ENCODE results near the gene BAG2.

The BAG2 gene

DNA sequence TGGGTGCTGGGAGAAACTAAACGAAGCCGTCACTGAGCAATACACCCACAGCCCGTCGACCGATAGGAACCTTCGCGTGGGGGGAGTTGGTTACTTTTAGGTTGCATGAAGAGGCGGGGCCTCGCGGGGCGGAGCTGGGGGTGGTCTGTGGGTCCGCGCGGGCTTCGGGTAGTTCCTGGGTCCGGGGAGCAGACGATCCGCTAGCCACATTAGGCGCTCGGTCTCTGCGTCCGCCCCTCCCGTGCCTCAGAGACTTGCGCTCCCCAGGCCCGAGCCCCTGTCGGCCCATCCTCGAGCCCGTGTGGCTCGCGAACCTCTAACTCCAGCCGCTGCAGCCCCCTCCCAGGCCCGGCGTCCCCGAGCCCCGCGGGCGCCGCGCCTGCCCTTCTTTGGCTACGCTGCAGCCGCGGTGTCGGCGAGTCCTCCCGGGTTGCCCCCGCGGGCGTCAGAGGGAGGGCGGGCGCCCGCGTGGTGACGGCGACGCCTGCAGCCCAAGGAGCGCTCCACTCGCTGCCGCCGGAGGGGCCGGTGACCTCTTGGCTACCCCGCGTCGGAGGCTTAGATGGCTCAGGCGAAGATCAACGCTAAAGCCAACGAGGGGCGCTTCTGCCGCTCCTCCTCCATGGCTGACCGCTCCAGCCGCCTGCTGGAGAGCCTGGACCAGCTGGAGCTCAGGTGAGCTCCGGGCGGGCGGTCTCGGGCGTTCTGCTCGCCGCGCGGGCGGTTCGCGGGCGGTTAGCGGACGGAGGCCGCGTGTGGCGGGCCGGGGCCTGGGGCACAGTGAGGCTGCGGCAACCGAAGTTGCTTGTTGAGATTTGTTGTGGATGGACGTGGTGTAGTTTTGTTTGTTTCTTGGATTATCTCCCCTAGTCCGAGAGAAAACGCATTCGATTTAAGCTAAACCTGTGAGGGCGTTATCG is at the start of gene BAG2:
BAG2 (plus strand) TSS at position 191 of the 920 bp plus-strand sequence; CDS start at position 563, 372 bp downstream.
- DNase-seq, result peak; percentile 84

DNA sequence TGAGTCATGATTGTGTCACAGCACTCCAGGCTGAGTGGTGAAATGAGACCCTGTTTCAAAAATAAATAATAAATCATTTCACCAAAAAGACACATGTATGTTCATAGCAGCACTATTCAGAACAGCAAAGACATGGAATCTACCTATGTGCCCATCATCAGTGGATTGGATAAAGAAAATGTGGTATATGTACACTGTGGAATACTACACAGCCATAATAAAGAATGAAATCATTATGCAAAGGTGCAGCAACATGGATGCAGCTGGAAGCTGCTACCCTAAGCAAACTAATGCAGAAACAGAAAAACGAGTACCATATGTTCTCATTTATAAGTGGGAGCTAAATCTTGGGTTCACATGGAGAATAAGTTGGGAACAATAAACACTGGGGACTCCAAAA is 49.0 kb upstream of the BAG2 start:
- DNase-seq, result no peak

DNA sequence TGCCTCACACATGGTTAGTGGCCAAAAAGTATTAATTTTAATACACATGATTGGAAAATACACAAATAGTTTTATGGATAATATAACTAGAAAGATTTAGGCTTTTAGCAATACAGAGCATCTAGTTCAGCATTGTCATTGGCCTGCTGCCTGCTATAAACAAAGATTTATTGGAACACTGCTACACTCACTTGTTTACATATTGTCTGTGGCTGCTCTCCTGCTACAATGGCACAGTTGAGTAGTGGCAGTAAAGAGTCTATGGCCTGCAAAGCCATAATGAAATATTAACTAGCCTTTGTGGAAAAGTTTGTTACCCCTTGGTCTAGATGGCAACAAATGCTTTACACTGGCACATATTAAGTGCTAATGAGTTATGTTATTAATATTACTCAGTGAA is 44.4 kb upstream of the BAG2 start:
- DNase-seq, result no peak

DNA sequence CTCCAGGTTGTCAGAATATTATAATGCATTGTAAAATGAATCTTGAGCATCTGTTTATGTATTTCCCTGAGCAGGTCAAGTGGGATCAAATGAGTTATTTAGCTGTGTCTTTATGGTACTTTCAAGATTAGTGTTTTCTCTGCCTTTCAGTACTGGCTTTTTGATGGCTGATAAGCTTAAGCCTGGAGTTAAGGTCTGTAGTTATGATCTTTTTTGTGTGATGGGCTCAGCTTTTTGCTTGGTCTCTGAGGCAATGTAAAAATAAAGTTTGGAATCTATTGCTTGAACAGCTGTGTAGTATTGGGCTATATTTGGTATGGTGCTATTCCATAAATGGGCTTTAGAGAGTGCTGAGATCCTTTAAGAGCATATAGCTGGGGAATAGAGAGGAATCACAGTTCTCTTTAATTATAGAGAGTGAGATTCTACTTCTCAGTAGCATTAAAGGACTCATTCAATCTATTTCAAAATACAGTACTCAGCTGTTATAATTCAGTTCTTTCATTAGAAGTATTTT is 41.4 kb upstream of the BAG2 start:
- DNase-seq, result no peak

DNA sequence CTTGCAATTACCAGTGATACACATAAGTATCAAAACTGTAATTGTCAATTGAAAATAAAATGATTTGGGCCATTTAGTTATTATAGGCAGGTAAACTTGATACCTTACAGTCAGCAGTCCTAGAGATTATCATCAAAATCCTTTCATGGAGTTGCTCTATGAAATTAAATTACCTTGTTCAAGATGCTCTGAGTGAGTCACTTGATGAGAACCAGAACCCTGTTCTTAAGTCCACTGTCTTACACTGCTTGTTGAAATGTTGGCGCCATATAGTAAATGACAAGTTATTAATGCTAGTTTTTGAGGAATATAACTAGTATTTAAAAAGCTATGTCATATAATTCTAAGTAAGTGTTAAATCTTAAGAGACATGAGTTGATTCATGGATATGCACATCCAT is 37.2 kb upstream of the BAG2 start:
- no peak for DNase-seq

DNA sequence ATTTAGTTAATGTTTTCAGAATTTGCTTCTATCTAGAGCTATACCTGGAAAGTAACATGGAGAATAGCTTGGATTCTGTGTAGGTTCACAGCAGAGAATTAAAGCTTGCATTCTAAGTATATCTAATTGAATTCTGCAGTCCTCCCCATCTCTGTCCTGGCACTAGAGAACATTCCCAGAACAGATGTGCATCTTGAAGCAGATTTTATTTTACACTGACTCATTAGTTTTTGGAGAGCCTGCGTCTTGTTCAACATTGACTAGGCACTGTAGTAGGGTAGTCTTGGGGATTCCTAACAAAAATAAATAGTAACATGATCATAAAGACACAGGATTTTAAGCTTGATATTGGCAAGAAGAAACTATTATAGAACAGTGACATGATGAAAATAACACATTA is 36.2 kb upstream of the BAG2 start:
- no peak for DNase-seq

DNA sequence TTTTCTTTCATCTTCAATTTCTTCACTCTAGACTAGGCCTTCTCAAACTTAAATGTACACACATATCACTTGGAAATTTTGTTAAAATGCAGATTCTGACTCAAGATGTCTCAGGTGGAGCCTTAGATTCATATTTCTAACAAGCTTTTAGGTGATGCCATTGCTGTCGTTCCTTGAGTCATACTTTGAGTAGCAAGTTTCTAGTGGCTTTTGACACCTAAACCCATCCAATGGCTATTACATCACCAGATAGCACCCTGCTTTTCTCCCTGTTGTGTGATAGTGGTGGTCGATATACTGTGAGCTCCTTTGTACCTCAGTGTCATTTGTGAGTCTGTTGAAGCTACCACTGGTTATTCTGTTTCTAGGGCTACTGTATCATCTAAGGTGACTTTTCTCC is 34.8 kb upstream of the BAG2 start:
- DNase-seq, result no peak

DNA sequence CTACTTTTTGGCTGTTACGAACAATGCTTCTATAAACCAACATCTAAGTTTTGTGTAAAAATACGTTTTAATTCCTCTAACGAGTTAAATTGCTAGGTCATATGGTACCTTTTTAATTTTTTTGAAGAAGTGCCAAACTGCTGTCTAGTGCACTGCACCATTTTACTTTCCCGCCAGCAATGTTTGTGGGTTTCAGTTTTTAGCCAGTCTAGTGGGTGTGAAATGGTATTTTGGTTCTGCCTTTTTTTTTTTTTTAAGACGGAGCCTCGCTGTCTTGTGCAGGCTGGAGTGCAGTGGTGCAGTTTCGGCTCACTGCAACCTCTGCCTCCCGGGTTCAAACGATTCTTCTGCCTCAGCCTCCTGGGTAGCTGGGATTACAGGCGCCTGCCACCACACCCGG is 34.1 kb upstream of the BAG2 start:
- no peak for DNase-seq

DNA sequence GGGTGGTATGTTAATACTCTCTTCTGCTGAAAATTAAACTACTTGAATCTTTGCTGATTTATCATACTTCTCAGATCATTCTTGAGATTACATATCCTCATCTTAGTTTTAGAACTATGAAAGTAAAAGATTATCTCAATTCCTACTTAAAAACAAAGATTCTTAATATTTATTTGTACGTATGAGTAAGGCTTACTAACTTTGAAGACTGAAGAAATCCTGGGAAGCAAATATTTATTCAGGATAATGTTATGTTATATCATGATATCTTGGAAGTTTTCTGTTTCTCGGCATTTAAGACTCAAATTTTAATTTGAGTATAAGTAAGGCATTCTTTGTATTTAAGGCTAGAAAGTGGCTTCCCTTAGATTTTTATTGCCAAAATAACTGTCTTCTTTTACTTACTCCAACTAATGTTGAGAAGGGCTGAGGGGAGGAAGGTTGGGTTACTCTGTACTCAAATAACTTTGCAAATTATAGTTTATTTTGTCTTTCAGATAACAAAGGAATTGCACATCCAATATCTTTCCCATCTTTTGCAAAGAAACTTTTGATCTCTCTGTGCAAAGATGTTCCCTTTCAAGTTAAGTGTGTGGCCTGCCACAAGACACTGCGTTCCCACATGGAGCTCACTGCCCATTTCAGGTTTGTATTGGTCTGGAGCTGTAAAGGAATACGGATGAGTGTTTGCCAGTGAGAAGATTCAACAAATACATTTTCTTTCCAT is 30.5 kb upstream of the BAG2 start:
- DNase-seq, result no peak

DNA sequence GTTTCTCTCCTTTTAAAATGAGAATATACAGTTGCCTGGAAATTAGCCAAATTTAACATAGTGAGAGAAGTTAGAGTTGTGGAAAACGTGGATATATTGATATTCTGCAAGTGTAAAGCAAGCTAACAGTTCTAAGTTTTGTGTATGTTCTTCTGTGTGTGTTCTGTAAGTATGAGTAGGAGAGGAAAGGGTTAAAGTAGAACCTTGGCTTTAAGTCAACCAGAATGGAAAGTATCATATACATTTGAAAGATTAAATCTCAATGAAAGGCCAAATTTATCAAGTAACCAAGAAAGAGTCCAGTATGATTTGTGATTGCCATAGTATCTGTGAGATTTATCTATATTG is 30.0 kb upstream of the BAG2 start:
- DNase-seq, result no peak

DNA sequence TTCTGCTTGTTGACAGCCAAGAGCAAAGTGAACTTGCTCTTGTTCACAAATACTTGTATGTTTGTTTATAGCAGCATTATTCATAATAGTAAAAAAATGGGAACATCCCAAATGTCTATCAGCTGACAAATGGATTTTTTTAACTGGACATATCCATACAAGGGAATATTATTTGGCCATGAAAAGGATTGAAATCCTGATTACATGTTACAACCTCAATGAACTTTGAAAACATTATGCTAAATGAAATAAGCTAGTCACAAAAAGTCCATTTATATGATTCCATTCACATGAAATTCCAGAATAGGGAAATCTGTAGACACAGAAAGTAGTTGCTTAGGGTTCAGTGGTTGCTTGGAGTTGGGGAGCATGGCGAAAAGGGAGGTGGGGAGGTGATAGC is 28.4 kb upstream of the BAG2 start:
- DNase-seq, result no peak

DNA sequence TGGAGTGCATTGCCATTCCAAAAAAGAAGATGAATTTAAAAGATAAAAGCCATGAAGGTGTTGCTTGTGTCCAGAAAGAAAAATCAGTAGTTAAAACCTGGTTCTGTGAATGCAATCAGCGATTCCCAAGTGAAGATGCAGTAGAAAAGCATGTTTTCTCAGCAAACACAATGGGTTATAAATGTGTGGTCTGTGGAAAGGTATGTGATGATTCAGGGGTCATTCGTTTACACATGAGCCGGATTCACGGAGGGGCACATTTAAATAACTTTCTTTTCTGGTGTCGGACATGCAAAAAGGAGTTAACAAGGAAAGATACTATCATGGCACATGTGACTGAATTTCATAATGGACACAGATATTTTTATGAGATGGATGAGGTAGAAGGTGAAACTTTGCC is 24.7 kb upstream of the BAG2 start:
- no peak for DNase-seq

DNA sequence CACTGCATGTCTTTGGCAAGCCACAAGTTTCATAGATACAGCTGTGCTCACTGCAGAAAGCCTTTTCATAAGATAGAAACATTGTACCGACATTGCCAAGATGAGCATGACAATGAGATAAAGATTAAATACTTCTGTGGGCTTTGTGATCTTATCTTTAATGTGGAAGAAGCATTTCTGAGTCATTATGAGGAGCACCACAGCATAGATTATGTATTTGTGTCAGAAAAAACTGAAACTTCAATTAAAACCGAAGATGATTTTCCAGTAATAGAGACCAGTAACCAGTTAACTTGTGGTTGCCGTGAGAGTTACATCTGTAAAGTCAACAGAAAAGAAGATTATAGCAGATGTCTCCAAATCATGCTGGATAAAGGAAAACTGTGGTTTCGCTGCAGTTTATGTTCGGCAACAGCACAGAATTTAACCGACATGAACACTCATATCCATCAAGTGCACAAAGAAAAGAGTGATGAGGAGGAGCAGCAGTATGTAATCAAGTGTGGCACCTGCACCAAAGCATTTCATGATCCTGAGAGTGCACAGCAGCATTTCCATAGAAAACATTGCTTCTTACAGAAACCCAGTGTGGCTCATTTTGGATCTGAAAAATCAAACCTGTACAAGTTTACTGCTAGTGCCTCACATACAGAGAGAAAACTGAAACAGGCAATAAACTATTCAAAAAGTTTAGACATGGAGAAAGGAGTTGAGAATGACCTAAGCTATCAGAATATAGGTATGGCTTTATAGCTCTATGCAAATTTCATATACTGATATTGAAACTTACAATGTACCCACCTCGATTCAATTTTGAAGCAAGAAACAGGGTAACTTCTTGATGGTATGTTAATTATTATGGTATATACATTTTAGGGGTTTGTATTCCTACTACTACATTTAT is 23.9 kb upstream of the BAG2 start:
- no peak for DNase-seq

DNA sequence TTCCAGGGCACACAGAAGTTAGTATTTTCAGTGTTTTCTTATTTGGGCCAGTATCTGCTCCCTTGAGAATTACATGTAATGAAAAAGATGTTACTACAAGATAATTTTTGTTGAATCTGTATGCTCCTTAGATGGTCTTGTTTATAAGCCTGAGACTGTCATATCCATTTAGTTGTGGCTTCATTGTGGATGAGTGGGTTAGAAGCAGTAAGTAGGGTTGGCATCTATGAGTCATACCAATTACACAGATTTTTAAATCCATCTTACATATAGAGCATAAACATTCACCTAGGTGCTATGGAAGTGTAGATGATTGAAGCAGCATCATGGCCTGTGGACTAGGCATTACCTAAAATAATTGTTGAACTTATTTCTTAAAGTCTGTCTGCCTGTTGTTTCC is 13.5 kb upstream of the BAG2 start:
- DNase-seq, result no peak

DNA sequence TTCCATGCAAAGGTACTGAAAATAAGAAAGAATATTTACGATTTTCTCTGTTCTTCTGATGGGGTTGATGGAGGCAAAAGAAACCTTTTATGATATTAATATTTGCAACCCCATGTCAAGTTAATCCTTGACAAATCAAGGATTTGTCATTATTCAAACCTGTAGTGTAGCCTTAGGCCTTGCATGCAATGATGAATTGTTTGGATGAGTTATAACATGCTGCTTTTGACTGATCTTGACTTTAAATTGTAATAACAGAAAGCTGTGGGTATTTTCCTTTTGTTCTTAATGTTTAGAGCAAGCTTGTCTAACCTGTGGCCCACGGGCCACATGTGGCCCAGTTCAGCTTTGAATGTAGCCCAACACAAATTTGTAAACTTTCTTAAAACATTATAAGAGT is 13.0 kb upstream of the BAG2 start:
- no peak for DNase-seq

DNA sequence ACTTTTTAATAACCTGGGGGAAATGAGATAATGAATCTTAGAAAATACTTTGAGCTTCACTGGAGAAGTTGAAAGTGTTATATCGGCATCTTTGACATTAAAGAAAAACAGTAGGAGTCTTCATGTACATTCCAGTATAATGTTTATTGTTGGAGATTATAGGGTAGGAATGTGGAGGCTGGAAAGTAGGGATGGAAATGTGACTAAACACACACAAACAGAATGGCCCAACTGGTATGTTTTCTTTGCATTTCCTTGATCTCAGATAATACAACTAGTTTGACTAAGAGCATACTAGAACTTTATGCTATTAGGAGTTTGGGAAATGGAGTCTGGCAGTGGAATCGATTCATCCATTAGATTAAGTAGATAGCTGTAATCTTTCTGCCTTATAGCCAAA is 10.1 kb upstream of the BAG2 start:
- DNase-seq, result no peak

DNA sequence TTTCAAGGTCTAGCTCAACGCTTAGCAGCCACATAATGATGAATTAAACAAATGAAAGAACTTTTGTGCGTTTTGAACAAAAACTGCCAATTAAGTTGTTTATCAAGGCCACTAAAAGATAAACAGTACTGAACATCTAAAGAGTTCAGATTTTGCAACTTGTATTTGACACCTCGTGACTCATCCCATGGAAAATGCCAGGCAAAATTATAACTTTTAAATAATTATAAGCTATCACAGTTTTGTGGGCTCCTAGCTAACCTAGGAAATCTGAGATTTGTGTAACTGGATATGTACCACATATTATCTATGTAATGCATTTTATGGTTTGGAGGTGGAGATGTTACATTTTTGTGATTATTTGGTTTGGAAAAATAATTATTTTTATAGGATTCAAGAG is 9.6 kb upstream of the BAG2 start:
- DNase-seq, result no peak

DNA sequence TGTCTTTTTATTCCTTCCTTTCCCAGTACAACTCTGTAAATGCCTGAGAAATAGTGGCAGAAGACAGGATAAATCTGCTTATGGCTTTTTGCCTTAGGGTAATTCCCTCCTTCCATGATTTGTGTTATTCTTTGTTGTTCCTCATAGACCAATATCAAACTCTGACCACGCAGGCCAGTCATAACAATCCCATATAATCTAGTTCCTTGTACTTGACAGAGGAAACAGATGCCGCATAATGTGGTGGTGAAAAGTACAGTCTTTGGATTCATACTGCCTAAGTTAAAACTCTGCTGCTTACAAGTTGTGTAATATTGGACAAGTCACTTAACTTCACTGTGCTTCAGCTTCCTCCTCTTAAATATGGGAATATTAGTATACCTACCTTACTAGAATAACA is 8.2 kb upstream of the BAG2 start:
- DNase-seq, result peak; percentile 17

DNA sequence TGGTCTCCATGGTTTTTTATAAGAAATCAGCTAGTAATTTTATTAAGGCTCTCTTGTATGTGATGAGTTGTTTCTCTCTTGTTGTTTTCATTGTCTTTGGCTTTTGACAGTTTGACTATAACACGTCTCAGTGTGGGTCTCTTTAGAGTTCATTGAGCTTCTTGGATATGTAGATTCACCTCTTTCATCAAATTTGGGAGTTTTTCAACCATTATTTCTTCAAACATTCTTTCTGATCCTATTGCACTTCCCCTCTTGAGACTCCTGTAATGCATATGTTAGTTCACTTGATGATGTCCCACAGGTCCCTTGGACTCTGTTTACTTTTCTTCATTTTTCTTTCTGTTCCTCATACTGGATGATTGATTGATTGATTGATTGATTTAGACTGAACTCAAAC is 7.0 kb upstream of the BAG2 start:
- no peak for DNase-seq

DNA sequence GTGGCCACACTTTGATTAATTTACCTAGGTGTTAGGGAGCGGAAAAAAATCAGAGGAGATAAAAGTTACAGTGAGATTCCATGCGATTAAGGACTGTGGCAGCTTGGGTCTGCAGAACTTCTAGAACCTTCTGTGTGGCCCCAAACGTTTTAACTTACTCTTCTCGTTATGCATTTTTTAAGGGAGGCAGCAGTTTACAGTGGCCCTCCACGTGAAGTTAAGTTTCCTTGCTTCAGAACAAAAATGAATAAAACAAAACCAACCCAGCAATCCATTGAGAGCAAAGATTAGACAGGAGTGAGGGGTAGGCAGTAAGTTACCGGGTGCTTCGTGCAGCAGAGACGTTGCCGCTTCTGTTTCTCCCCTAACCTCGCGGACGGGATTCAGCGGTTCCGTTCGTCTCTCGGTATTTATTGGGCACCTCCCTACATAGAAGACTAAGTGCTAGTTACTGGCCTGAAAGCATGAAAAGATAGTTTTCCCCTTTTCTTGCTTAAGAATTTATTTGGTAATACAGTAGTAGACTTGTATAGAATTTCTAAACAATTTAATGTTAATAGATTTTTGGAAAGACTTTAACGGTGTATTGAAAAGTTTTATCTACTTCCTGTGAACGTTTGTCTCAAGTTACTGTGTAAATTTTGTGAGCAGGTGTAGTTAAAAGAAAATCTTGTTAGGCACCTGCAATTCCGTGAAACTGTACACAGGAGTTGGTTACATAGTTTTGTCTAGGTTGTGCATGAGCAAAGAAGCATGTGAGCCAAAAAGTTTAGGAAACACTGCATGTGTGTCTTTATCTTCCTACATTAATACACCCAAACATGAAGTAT is 1.1 kb downstream of the BAG2 start:
- DNase-seq, result no peak

DNA sequence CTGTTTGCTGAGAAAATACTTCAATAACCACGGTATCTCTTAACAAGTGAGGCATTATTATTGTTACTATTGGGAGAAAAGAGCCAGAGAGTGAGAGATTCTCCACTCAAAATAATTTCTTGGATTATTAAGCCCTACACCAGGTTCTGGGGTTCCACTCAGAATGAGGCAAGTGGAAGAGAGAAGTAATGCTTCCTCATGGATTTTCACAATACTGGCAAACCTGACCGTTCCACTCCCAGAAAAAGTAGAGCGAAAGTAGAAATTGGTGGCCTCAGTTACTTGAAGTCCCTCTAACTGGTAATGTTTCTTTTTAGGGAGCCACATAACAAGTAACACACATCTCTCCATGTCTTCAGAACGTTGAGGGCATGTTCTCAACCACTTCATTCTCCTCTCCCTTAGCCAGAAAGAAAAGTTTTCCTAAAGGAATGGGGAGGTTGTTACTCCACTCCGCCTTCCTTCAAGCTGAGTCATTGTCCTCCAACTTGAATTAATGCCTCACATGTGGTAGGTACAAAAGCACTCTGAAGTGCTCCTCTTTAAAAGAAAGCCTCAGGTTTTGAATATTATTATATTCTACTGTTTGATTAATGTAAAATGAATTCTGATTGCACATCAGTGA is 1.9 kb downstream of the BAG2 start:
- no peak for DNase-seq

DNA sequence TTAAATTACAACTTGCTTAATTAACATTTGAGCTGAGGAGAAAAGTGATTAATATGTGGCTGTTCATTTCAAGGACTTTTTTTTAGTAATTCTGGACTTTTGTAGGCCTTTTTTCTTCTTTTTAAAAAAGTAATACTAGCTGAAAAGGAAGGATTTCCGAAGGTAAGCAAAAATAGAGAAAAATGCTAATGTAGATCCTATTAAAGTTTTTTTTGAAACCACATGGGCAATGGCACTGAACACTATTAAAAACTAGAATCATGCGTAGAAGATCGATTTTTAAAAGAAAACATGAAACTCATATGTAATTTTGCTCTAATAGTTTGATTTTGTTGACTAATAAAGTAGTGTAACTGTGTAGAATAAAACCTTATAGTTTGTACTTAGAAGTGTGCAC is 2.4 kb downstream of the BAG2 start:
- no peak for DNase-seq
